ENCODE data around the gene NBDY. TPM values are rescaled to one million over a fixed set of nuclear protein-coding genes. Genes with fewer than 3 reads are reported as not detected.
"Not testable (repeated sequence)": the region's sequence is repeated elsewhere in the genome, so short reads cannot be mapped to it uniquely, and the experiment has no call there.

NBDY gene
- total and polyA plus RNA-seq, 7 donors: 5.2 to 15.6 (median 6.7) TPM

DNA sequence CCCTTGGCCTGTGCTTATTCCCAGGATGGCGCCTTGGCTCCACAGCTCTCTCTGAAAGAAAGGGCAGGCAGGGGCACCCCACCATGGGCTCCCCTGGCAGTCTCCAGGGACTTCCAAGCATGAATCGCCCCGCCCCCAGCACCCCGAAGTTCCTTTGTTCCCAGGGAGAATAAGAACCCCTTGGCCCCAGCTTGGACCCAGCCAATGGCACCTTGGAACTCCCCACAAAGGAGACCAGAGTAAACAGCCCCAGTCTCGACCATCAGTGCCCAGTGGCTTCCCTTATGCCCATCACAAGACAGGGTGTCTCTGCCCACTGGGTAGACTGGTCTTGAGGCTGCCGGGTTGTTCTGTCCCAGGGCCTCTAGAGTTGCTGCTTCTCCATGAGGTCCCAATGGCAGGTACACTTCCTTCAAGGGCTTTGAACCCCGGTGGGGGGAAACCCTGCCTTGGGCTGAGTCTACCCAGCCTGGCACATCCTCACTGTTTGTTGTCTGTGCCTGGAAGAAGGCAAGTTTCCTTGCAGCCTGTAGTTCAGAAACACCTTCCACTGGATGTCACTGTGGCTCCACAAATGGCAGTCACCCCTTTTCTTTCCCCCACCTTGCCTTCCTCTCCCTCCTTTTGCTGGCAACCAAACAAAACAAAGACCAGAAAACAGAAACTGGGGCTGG, 30.8 kb downstream of the NBDY start:
- Histone ChIP-seq H3K4me3 (peak overlapping the region; percentile 25), H3K36me3 (ENCODE audit: insufficient read depth in 1 of 2, low read depth in 1 of 2) (no peaks in the 10 kb centered on the region), H3K4me1 (peaks cover 3% of the 10 kb centered on the region), H3K27me3 (ENCODE audit: insufficient read depth in 3 of 3, low read length in 2 of 3) (no peaks in the 10 kb centered on the region), H3K27ac (no peak overlapping the region), H3K9me3 (no peaks in the 10 kb centered on the region)
- TF ChIP-seq, protein P1, sequence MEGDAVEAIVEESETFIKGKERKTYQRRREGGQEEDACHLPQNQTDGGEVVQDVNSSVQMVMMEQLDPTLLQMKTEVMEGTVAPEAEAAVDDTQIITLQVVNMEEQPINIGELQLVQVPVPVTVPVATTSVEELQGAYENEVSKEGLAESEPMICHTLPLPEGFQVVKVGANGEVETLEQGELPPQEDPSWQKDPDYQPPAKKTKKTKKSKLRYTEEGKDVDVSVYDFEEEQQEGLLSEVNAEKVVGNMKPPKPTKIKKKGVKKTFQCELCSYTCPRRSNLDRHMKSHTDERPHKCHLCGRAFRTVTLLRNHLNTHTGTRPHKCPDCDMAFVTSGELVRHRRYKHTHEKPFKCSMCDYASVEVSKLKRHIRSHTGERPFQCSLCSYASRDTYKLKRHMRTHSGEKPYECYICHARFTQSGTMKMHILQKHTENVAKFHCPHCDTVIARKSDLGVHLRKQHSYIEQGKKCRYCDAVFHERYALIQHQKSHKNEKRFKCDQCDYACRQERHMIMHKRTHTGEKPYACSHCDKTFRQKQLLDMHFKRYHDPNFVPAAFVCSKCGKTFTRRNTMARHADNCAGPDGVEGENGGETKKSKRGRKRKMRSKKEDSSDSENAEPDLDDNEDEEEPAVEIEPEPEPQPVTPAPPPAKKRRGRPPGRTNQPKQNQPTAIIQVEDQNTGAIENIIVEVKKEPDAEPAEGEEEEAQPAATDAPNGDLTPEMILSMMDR (IDR thresholded peaks at IDR 0.05): peak; percentile 18
- intact Hi-C loops (cut with DNase I): loop anchor here in 1 of 2 donors (5.0 kb wide), 1 partner anchor 37 kb away; no protein-coding TSS in a partner anchor
- peak in 1 of 2 donors; percentile 45 for DNase-seq
- 78 to 92% (median 83%) methylated on average over 4 to 7 of the region's 7 CpGs for WGBS, 3 donors
- no peak for ATAC-seq

DNA sequence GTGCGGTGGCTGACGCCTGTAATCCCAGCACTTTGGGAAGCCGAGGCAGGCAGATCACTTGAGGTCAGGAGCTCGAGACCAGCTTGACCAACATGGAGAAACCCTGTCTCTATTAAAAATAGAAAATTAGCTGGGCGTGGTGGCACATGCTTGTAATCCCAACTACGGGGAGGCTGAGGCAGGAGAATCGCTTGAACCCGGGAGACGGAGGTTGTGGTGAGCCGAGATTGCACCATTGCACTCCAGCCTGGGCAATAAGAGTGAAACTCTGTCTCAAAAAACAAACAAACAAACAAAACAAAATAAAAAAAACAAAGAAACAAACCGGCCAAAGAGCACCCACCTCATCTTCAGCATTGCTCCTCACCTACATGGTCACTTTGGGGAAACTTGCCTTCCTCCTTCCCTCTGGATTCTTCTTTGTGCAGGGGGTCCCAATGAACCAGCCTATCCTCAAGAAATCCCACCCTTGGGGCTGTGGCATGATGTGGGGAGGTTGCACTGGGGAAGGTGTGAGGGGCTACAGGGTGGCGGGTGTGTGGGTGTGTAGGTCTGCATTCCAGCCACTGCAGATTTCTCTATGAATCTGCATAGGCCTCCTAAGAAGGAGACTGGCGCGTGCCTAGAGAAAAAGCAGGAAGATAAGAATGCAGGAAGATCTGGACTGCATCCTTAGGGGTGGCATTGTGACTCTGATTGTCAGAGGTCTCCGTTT, 31.5 kb downstream of the NBDY start:
- H3K4me3 ChIP-seq: peak overlapping the region; percentile 25
- ATAC-seq; intact Hi-C loops (cut with DNase I); H3K27me3 ChIP-seq (ENCODE audit: insufficient read depth in 3 of 3, low read length in 2 of 3); H3K4me1 ChIP-seq; H3K27ac ChIP-seq; H3K9me3 ChIP-seq; H3K36me3 ChIP-seq (ENCODE audit: insufficient read depth in 1 of 2, low read depth in 1 of 2); DNase-seq: not testable (repeated sequence)
- 60 to 78% (median 63%) methylated on average over 14 to 15 of the region's 15 CpGs for WGBS, 3 donors

DNA sequence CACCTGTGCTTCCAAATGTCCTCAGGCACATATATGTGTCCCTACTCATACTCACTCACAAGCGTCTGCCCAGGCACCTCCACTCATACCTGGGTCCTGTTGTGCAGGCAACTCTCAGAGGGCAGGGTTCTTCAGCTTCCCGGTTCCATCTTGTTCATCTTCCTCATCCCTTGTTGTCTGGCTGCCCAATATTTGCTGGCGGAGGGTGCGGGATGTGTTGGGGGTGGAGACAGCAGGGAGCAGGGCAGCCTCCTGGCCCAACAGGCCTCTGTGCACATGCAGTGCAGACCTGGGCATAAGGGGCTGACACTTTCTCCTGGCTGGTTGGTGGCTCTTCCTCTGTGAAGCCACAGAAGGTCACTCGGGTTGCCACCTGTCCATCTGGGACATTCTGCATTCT, 32.1 kb downstream of the NBDY start:
- DNase-seq (peak in 1 of 2 donors; percentile 47), ATAC-seq (no peak)
- H3K9me3 ChIP-seq: no peaks in the 10 kb centered on the region
- no peak overlapping the region for H3K4me3 ChIP-seq
- TF ChIP-seq, protein P1 (IDR thresholded peaks at IDR 0.05): no peak
- no peak overlapping the region for H3K27ac ChIP-seq
- no peaks in the 10 kb centered on the region for H3K36me3 ChIP-seq (ENCODE audit: insufficient read depth in 1 of 2, low read depth in 1 of 2)
- H3K27me3 ChIP-seq (ENCODE audit: insufficient read depth in 3 of 3, low read length in 2 of 3): no peaks in the 10 kb centered on the region
- WGBS, 3 donors: 62 to 69% (median 64%) methylated on average over 5 of the region's 5 CpGs
- intact Hi-C loops (cut with DNase I): no loop called here
- peaks cover 10% of the 10 kb centered on the region for H3K4me1 ChIP-seq

DNA sequence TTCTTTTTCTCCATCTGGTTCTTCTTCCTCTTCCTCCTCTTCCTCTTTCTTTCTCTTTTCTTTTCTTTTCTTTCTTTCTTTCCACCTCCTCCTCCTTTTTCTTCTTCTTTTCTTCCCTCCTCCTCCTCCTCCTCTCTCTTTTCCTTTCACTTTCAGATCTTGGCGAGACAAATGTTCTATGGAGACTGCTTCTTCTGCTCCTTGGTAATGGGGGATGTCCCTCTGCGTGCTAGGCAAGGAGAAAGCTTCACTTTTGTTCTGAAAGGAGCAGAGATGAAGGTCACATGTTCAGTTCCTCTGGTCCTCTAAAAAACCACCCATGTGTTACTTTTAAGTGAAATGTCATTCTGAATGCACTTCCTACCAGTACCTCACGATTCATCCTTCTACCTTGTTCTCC, 33.2 kb downstream of the NBDY start:
- Histone ChIP-seq H3K9me3 (no peaks in the 10 kb centered on the region), H3K4me3 (no peak overlapping the region), H3K27ac (no peak overlapping the region), H3K27me3 (ENCODE audit: insufficient read depth in 3 of 3, low read length in 2 of 3) (no peaks in the 10 kb centered on the region), H3K4me1 (peaks cover 15% of the 10 kb centered on the region), H3K36me3 (ENCODE audit: insufficient read depth in 1 of 2, low read depth in 1 of 2) (no peaks in the 10 kb centered on the region)
- TF ChIP-seq, protein P1 (IDR thresholded peaks at IDR 0.05): no peak
- intact Hi-C loops (cut with DNase I): no loop called here
- DNase-seq (no peak), ATAC-seq (no peak)
- WGBS, 3 donors: 54 to 78% (median 67%) methylated on average over 3 of the region's 3 CpGs

DNA sequence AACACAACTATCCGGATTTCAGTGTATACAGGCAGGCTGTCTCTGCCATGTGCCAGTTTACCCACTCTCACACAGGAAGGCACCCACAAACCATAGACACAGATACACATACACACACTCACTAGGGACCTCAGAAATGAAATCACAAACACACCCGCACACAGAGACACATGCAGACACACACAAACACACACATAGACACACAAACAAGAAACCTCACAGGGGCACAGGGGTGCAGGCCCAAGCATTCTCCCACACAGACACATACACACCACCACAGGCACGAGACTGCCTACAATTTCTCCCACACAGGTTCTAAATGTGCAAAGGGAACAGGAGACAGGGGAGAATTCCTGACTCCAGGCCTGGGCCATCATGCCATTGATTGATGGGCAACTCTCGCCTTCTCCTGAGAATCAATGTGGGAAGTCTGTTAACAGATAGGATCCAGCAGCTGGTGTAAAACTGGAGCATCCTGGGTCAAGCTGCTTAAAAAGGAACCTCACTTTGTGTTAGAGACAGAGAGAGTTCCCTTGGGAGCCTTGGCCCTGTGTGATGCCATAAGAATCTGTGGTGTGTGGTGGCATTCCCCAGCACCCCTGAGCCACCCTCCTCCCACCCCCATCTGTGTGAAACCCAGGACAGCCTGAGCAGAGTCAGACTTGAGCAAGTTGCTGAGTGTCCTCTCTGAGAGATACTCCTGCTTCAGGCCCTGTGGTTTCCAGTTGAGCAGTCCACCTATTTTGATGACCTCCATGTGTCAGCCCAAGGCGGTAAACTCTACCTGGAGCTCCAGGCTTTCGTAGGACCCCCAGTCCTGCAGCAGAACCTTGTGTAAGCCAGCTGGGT, 33.9 kb downstream of the NBDY start:
- intact Hi-C loops (cut with DNase I): no loop called here

More for the DNA sequence above, 33.9 kb downstream of the NBDY start:
- TF ChIP-seq, protein P1 (IDR thresholded peaks at IDR 0.05): no peak
- peak overlapping the region; percentile 91 for H3K4me3 ChIP-seq
- H3K9me3 ChIP-seq: no peaks in the 10 kb centered on the region
- WGBS, 3 donors: 76 to 90% (median 78%) methylated on average over 6 of the region's 6 CpGs
- DNase-seq (peak in 1 of 2 donors; percentile 23), ATAC-seq (no peak)
- peaks cover 15% of the 10 kb centered on the region for H3K4me1 ChIP-seq
- peak overlapping the region; percentile 95 for H3K27ac ChIP-seq
- H3K27me3 ChIP-seq (ENCODE audit: insufficient read depth in 3 of 3, low read length in 2 of 3): no peaks in the 10 kb centered on the region
- H3K36me3 ChIP-seq (ENCODE audit: insufficient read depth in 1 of 2, low read depth in 1 of 2): no peaks in the 10 kb centered on the region
